Neural crest cell (in vitro differentiated cells): ENCODE measurements around the gene PTGER2. TPM values are rescaled to one million over a fixed set of nuclear protein-coding genes. Genes with fewer than 3 reads are reported as not detected.

Experiments
- DNase-seq: peaks from one replicate; pipeline ENCODE4 v3.0.0; 2021; ENCODE audit warnings: low read depth, mixed read lengths, low spot score
- H3K27ac Mint-ChIP-seq: one replicate; pipeline ENCODE4 v1.8.0; 2021; ENCODE audit warnings: mild to moderate bottlenecking, mixed read lengths; ENCODE audit not compliant: unreplicated experiment
- H3K27me3 Mint-ChIP-seq: 2 replicates; pipeline ENCODE4 v1.8.0; 2021; ENCODE audit warnings: low read depth, mild to moderate bottlenecking, mixed read lengths
- H3K36me3 Mint-ChIP-seq: 2 replicates; pipeline ENCODE4 v1.8.0; 2021; ENCODE audit warnings: low read depth, mild to moderate bottlenecking, mixed read lengths
- H3K4me1 Mint-ChIP-seq: 2 replicates; pipeline ENCODE4 v1.8.0; 2021; ENCODE audit warnings: mixed read lengths
- H3K4me3 Mint-ChIP-seq: one replicate; pipeline ENCODE4 v1.8.0; 2021; ENCODE audit warnings: mild to moderate bottlenecking, mixed read lengths
- H3K9me3 Mint-ChIP-seq: 2 replicates; pipeline ENCODE4 v1.8.0; 2021; ENCODE audit warnings: mixed read lengths
- total RNA-seq: library from RNA; stranded (reverse); gene quantifications from 2 replicates; pipeline ENCODE4 v1.2.1, GENCODE V29; 2021
- TF ChIP-seq, protein P1 (sequence below): fragments of 200-600 bp; sonication (generic); conservative IDR thresholded peaks from 2 replicates; pipeline ENCODE4 v1.5.0; 2021; ENCODE audit warnings: antibody characterized with exemption, mild to moderate bottlenecking

Gene PTGER2
- total RNA-seq, 1 donor from 2014 or later = not detected

DNA sequence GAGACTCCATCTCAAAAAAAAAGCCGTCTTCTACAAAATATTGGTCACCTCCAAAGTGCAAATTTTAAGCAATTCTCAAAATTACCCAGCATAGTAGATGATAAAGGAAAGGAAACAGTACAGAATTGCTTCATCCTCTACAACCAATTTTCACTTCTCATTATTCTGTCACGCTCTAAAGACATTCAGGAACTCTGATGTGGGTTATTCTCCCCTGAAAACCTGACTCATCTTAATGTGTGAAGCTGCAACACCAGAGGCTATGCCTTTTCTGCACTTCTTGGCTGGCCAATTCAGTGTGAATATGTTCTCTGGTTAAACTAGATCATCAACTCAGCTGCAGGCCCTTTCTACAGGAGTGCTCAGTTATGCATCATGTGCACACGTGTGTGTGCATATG is 11.0 kb downstream of the PTGER2 start:
- Mint-ChIP-seq H3K27ac (no peak overlapping the region), H3K9me3 (peaks cover 15% of the 10 kb centered on the region), H3K27me3 (peaks cover 10% of the 10 kb centered on the region), H3K4me1 (peaks cover 14% of the 10 kb centered on the region), H3K36me3 (peaks cover 7% of the 10 kb centered on the region), H3K4me3 (no peak overlapping the region)
- no peak for DNase-seq
- TF ChIP-seq, protein P1, sequence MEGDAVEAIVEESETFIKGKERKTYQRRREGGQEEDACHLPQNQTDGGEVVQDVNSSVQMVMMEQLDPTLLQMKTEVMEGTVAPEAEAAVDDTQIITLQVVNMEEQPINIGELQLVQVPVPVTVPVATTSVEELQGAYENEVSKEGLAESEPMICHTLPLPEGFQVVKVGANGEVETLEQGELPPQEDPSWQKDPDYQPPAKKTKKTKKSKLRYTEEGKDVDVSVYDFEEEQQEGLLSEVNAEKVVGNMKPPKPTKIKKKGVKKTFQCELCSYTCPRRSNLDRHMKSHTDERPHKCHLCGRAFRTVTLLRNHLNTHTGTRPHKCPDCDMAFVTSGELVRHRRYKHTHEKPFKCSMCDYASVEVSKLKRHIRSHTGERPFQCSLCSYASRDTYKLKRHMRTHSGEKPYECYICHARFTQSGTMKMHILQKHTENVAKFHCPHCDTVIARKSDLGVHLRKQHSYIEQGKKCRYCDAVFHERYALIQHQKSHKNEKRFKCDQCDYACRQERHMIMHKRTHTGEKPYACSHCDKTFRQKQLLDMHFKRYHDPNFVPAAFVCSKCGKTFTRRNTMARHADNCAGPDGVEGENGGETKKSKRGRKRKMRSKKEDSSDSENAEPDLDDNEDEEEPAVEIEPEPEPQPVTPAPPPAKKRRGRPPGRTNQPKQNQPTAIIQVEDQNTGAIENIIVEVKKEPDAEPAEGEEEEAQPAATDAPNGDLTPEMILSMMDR = no peak

DNA sequence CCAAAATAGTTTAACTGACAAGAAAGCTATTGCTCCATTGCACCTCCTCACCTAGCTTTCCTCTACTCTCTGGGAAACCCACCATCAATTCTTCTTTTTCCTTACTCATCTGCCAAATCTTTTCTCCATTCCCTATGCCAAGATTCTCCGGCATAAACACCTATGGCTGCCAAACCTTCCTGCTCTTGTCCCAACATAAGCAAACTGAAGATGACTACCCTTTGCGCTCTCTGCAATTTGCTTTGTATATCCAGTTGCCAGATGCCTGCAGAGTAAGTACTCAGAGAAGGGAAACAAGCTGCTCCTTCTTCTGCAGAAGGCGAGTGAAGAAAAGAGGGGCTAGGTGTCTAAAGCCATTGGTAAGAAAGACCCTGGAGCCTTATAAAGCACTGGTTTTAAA is 11.5 kb downstream of the PTGER2 start:
- DNase-seq = no peak
- no peak overlapping the region for H3K27ac Mint-ChIP-seq
- TF ChIP-seq, protein P1 = no peak
- peaks cover 14% of the 10 kb centered on the region for H3K4me1 Mint-ChIP-seq
- H3K4me3 Mint-ChIP-seq = no peak overlapping the region
- peaks cover 7% of the 10 kb centered on the region for H3K36me3 Mint-ChIP-seq
- peaks cover 13% of the 10 kb centered on the region for H3K9me3 Mint-ChIP-seq
- H3K27me3 Mint-ChIP-seq = peaks cover 7% of the 10 kb centered on the region

DNA sequence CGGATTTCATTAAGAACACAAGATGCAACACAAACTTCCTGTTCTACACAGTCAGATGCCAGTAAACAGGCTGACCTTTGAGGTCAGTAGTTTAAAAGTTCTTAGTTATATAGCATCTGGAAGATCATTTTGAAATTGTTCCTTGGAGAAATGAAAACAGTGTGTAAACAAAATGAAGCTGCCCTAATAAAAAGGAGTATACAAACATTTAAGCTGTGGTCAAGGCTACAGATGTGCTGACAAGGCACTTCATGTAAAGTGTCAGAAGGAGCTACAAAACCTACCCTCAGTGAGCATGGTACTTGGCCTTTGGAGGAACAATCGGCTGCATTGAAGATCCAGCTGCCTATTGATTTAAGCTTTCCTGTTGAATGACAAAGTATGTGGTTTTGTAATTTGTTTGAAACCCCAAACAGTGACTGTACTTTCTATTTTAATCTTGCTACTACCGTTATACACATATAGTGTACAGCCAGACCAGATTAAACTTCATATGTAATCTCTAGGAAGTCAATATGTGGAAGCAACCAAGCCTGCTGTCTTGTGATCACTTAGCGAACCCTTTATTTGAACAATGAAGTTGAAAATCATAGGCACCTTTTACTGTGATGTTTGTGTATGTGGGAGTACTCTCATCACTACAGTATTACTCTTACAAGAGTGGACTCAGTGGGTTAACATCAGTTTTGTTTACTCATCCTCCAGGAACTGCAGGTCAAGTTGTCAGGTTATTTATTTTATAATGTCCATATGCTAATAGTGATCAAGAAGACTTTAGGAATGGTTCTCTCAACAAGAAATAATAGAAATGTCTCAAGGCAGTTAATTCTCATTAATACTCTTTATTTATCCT is 13.5 kb downstream of the PTGER2 start:
- H3K4me3 Mint-ChIP-seq = peak overlapping the region; percentile 4
- no peak overlapping the region for H3K27ac Mint-ChIP-seq
- H3K4me1 Mint-ChIP-seq = peaks cover 14% of the 10 kb centered on the region
- H3K9me3 Mint-ChIP-seq = peaks cover 4% of the 10 kb centered on the region
- peaks cover 2% of the 10 kb centered on the region for H3K27me3 Mint-ChIP-seq
- TF ChIP-seq, protein P1 = no peak
- no peak for DNase-seq
- H3K36me3 Mint-ChIP-seq = peaks cover 2% of the 10 kb centered on the region

DNA sequence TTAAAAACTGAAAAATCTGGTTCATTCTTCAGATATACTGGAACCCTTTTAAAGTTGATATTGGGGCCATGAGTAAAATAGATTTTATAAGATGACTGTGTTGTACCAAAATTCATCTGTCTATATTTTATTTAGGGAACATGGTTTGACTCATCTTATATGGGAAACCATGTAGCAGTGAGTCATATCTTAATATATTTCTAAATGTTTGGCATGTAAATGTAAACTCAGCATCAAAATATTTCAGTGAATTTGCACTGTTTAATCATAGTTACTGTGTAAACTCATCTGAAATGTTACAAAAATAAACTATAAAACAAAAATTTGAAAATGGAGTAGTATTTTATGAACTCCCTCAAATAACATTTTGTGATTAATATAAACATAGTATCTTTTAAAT is 14.2 kb downstream of the PTGER2 start:
- Mint-ChIP-seq H3K27ac (no peak overlapping the region), H3K9me3 (no peaks in the 10 kb centered on the region), H3K4me1 (peaks cover 14% of the 10 kb centered on the region), H3K4me3 (no peak overlapping the region), H3K36me3 (peaks cover 2% of the 10 kb centered on the region), H3K27me3 (peaks cover 2% of the 10 kb centered on the region)
- TF ChIP-seq, protein P1 = no peak
- DNase-seq = no peak

DNA sequence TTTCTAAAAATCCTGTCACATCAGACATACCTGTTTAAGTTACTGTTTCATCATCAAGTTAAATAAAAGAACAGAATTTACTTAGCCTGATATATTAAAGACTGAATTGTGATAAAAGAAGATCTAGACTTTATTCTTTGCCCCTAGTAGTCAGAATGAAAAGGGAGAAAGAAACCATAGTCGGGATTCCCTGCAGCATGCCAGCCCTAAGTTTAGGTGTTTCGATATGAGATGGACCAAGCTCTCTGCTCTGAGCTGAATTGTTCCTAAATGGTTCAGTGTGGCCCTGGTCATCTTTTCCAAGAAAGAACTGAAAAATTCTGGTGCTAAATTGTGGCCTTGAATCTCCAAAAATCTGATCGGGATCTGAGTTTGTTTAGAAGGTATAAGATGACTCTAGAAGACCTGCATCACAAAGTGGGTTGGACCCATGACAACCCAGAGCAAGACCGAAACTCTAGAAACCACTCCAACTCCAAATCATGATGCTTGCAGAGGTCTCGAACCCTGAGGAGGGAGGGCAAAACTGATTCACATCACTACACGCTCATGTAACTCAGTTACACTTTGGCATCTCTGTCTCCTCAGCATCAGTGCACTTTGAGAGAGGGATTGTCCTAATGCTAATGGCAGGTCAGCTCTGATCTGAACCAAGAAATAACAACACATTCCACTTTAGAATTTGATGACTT is 15.7 kb downstream of the PTGER2 start:
- no peak for DNase-seq
- peaks cover 2% of the 10 kb centered on the region for H3K27me3 Mint-ChIP-seq
- no peak overlapping the region for H3K4me3 Mint-ChIP-seq
- no peaks in the 10 kb centered on the region for H3K9me3 Mint-ChIP-seq
- no peaks in the 10 kb centered on the region for H3K36me3 Mint-ChIP-seq
- H3K27ac Mint-ChIP-seq = no peak overlapping the region
- H3K4me1 Mint-ChIP-seq = peaks cover 14% of the 10 kb centered on the region
- TF ChIP-seq, protein P1 = no peak
